Measurements from ENCODE around the gene SHISAL2A. TPM values are rescaled to one million over a fixed set of nuclear protein-coding genes. Genes with fewer than 3 reads are reported as not detected.

The SHISAL2A gene
- total RNA-seq, 4 donors from 2014 or later: 0.88 to 7.4 (median 1.7) TPM; not detected in 1

- no peaks in the 10 kb centered on the region for H3K36me3 ChIP-seq
- no peak for TF ChIP-seq POLR2A (IDR thresholded peaks at IDR 0.05)
- no peak for TF ChIP-seq CTCF (IDR thresholded peaks at IDR 0.05)
- no peaks in the 10 kb centered on the region for H3K9me3 ChIP-seq
- H3K4me1 ChIP-seq: peaks cover 0 to 25% (median 17%) of the 10 kb centered on the region in 4 donors
- H3K4me3 ChIP-seq: peak overlapping the region in 1 of 4 donors; percentile 26
- peak in 2 of 3 donors; percentile 82 to 89 for DNase-seq
- peak overlapping the region; percentile 69 to 87 (median 78) for H3K27ac ChIP-seq
- H3K27me3 ChIP-seq: peaks cover 0 to 10% of the 10 kb centered on the region in 2 donors
Measured at GRCh38 chr1:52636721-52637695, 4.0 kb downstream of the SHISAL2A start.

GRCh38 chr1:52637946-52638345 is 5.0 kb downstream of the SHISAL2A start:
- TF ChIP-seq CTCF (IDR thresholded peaks at IDR 0.05): no peak
- TF ChIP-seq POLR2A (IDR thresholded peaks at IDR 0.05): no peak
- no peaks in the 10 kb centered on the region for H3K9me3 ChIP-seq
- no peaks in the 10 kb centered on the region for H3K36me3 ChIP-seq
- peaks cover 0 to 3% of the 10 kb centered on the region in 2 donors for H3K27me3 ChIP-seq
- DNase-seq: no peak
- peak overlapping the region; percentile 69 to 87 (median 78) for H3K27ac ChIP-seq
- no peak overlapping the region for H3K4me3 ChIP-seq
- peaks cover 0 to 25% (median 15%) of the 10 kb centered on the region in 4 donors for H3K4me1 ChIP-seq

GRCh38 chr1:52640697-52641096 is 7.7 kb downstream of the SHISAL2A start:
- Histone ChIP-seq H3K4me1 (peaks cover 0 to 22% (median 5%) of the 10 kb centered on the region in 4 donors), H3K4me3 (no peak overlapping the region), H3K27me3 (no peaks in the 10 kb centered on the region), H3K9me3 (no peaks in the 10 kb centered on the region), H3K36me3 (no peaks in the 10 kb centered on the region), H3K27ac (peak overlapping the region in 1 of 4 donors; percentile 39)
- TF ChIP-seq POLR2A (IDR thresholded peaks at IDR 0.05): no peak
- TF ChIP-seq CTCF (IDR thresholded peaks at IDR 0.05): no peak
- no peak for DNase-seq

DNA sequence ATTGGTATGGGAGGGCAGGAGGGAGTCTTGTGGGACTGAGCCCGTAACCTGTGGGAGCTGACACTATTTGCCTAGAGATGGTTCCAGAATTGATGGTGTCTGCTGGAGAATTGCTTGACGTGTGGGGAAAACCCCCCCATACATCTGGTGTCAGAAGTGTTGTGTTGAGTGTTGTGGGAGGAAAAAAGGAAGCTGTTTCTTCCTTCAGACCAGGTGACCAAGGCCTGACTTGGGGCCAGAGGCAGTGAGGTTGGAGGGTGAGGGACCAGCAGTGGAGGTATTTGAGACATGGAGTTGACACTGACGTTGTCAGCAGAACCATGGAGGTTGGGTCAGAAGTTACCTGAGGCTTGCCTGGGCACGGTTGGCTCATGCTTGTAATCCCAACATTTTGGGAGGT is 8.3 kb downstream of the SHISAL2A start:
- H3K27ac ChIP-seq: peak overlapping the region in 1 of 4 donors; percentile 39
- no peaks in the 10 kb centered on the region for H3K27me3 ChIP-seq
- peak in 2 of 3 donors; percentile 58 to 59 for DNase-seq
- TF ChIP-seq CTCF (IDR thresholded peaks at IDR 0.05): no peak
- no peak for TF ChIP-seq POLR2A (IDR thresholded peaks at IDR 0.05)
- H3K4me1 ChIP-seq: peaks cover 0 to 22% (median 5%) of the 10 kb centered on the region in 4 donors
- H3K4me3 ChIP-seq: no peak overlapping the region
- H3K9me3 ChIP-seq: no peaks in the 10 kb centered on the region
- no peaks in the 10 kb centered on the region for H3K36me3 ChIP-seq

- peaks cover 0 to under 1% (median 0%) of the 10 kb centered on the region in 4 donors for H3K4me1 ChIP-seq
- no peak for TF ChIP-seq POLR2A (IDR thresholded peaks at IDR 0.05)
- no peak for TF ChIP-seq CTCF (IDR thresholded peaks at IDR 0.05)
- no peak overlapping the region for H3K27ac ChIP-seq
- no peaks in the 10 kb centered on the region for H3K27me3 ChIP-seq
- no peak for DNase-seq
- no peaks in the 10 kb centered on the region for H3K9me3 ChIP-seq
- H3K4me3 ChIP-seq: no peak overlapping the region
- no peaks in the 10 kb centered on the region for H3K36me3 ChIP-seq
Measured at GRCh38 chr1:52645261-52645660, 12.3 kb downstream of the SHISAL2A start.
